Uterus (tissue), 4 donors: ENCODE data around the gene ANKMY2. TPM values are rescaled to one million over a fixed set of nuclear protein-coding genes. Genes with fewer than 3 reads are reported as not detected.

Experiments used
- DNase-seq, 2 donors: peaks; one replicate each; pipeline ENCODE4 v3.0.0-alpha.2; 2019 to 2020
- H3K27ac ChIP-seq, 2 donors: fragments of 200-600 bp; sonication (generic); 1 replicate in 1 of 2; 2 replicates in 1 of 2; pipeline ENCODE4 v1.5.1; 2016 to 2018
- H3K27me3 ChIP-seq, 2 donors: fragments of 200-600 bp; sonication (generic); one replicate each; pipeline ENCODE4 v1.5.1; 2018 to 2019; ENCODE audit warnings: control low read depth in 1 of 2
- H3K36me3 ChIP-seq, 2 donors: fragments of 200-600 bp; sonication (generic); one replicate each; pipeline ENCODE4 v1.5.1; 2019; ENCODE audit warnings: control low read depth in 1 of 2
- H3K4me1 ChIP-seq, 2 donors: fragments of 200-600 bp; sonication (generic); one replicate each; pipeline ENCODE4 v1.5.1; 2018 to 2019; ENCODE audit warnings: control low read depth in 1 of 2
- H3K4me3 ChIP-seq, 2 donors: fragments of 200-600 bp; sonication (generic); 1 replicate in 1 of 2; 2 replicates in 1 of 2; pipeline ENCODE4 v1.5.1; 2018 to 2019; ENCODE audit warnings: mild to moderate bottlenecking in 1 of 2
- H3K9me3 ChIP-seq, 2 donors: fragments of 200-600 bp; sonication (generic); one replicate each; pipeline ENCODE4 v1.5.1; 2019; ENCODE audit warnings: control low read depth in 1 of 2
- CTCF ChIP-seq, 4 experiments: fragments of 200-600 bp in 2 of 4; fragments of 450-650 bp in 2 of 4; sonication (generic) in 2 of 4; IDR thresholded peaks; one replicate each; pipeline ENCODE4 v1.5.1; 2016 to 2019; ENCODE audit warnings: antibody characterized with exemption in 4 of 4, mild to moderate bottlenecking in 2 of 4, moderate library complexity in 1 of 4
- POLR2A ChIP-seq, 2 donors: fragments of 450-650 bp; IDR thresholded peaks; one replicate each; pipeline ENCODE4 v1.6.1; 2016; ENCODE audit warnings: antibody characterized with exemption in 2 of 2, mild to moderate bottlenecking in 1 of 2, moderate library complexity in 1 of 2
- intact Hi-C: fragments of 100-400 bp; cut with DNase I; formaldehyde crosslinking; loops from one replicate; pipeline ENCODE4 v1.15.1; 2023; ENCODE audit warnings: low total_unique reads
- total RNA-seq, 4 donors: library from RNA; depleted of rRNA in 3 of 4; stranded (reverse); fragments of >200 nt in 3 of 4; gene quantifications; one replicate each; pipeline versions ENCODE4 v1.1.0 to v1.2.4, GENCODE V29; 2014 to 2023
- donor health status: DM: yes; HTN: yes; CAD: no.

ANKMY2 gene
- total RNA-seq, 4 donors from 2014 or later: 6.2 to 48.7 (median 17.2) TPM

DNA sequence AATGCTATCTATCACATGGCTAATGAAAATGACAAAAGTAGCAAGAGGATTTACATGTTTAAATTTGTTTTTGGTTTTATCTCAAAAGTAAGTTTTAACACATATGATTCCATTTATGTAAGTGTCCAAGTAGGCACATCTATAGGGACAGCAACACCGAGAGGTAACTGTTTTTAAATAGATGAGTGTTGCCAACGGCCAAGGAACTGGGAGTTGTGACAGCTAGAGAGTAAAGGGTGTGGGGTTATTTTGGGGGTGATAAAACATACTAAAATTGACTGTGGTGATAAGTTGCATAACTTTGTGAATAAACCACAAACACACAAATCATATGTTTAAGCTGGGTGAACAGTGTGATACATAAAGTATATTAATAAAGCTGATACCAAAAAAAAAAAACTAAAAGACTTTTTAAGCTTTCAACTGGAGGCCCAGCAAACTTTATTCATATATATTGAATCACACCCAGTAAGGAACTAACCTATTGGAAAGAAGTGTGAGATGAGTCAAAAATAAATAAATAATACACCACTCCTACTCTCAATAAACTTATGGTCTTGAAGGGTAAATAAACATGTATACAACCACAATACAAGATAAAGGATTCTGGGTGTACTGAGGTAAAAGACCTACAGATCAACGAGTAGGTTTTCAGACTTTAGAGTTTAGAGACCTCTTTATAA lies 85.9 kb downstream of the ANKMY2 start:
- no peak overlapping the region for H3K4me3 ChIP-seq
- no peaks in the 10 kb centered on the region for H3K9me3 ChIP-seq
- H3K4me1 ChIP-seq: no peaks in the 10 kb centered on the region
- no peak overlapping the region for H3K27ac ChIP-seq
- TF ChIP-seq POLR2A (IDR thresholded peaks at IDR 0.05) (no peak), CTCF (IDR thresholded peaks at IDR 0.05) (no peak)
- no peaks in the 10 kb centered on the region for H3K36me3 ChIP-seq
- H3K27me3 ChIP-seq: no peaks in the 10 kb centered on the region
- intact Hi-C loops: no loop called here
- DNase-seq: no peak

DNA sequence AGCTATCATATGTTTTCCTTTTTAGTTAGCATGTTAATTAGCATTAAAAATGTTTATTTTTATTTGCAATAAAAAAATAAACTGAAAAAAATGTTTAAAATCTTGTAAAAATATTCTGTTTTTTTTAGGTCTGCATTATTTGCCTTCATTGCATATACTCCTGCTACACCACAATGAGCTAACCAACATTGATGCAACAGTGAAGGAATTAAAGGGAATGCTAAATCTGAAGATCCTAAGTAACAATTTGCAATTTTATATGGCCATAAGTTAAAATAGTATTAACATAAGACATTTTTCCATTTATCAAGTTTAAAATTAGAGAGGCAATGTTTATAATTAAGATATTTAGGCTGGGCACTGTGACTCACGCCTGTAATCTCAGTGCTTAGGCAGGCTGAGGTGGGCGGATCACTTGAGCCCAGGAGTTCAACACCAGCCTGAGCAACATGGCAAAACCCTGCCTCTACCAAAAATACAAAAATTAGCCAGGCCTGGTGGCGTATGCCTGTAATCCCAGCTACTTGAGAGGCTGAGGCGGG lies 86.7 kb downstream of the ANKMY2 start:
- no peak for TF ChIP-seq POLR2A (IDR thresholded peaks at IDR 0.05)
- no peak for TF ChIP-seq CTCF (IDR thresholded peaks at IDR 0.05)
- Histone ChIP-seq H3K36me3 (no peaks in the 10 kb centered on the region), H3K4me3 (no peak overlapping the region), H3K27ac (no peak overlapping the region), H3K27me3 (no peaks in the 10 kb centered on the region), H3K4me1 (no peaks in the 10 kb centered on the region), H3K9me3 (no peaks in the 10 kb centered on the region)
- DNase-seq: no peak
- intact Hi-C loops: no loop called here

- TF ChIP-seq CTCF (IDR thresholded peaks at IDR 0.05) (no peak), POLR2A (IDR thresholded peaks at IDR 0.05) (no peak)
- no peaks in the 10 kb centered on the region for H3K36me3 ChIP-seq
- intact Hi-C loops: no loop called here
Measured at GRCh38 chr7:16556359-16556758, 89.2 kb downstream of the ANKMY2 start.

GRCh38 chr7:16554518-16555236 lies 90.9 kb downstream of the ANKMY2 start:
- TF ChIP-seq POLR2A (IDR thresholded peaks at IDR 0.05) (no peak), CTCF (IDR thresholded peaks at IDR 0.05) (no peak)
- Histone ChIP-seq H3K4me3 (no peak overlapping the region), H3K9me3 (no peaks in the 10 kb centered on the region), H3K4me1 (no peaks in the 10 kb centered on the region), H3K27ac (no peak overlapping the region), H3K36me3 (no peaks in the 10 kb centered on the region), H3K27me3 (no peaks in the 10 kb centered on the region)
- no peak for DNase-seq
- intact Hi-C loops: no loop called here

More at GRCh38 chr7:16556359-16556758, 89.2 kb downstream of the ANKMY2 start:
- no peak for DNase-seq
- no peaks in the 10 kb centered on the region for H3K9me3 ChIP-seq
- H3K4me3 ChIP-seq: no peak overlapping the region
- H3K27ac ChIP-seq: no peak overlapping the region
- H3K27me3 ChIP-seq: no peaks in the 10 kb centered on the region
- no peaks in the 10 kb centered on the region for H3K4me1 ChIP-seq

DNA sequence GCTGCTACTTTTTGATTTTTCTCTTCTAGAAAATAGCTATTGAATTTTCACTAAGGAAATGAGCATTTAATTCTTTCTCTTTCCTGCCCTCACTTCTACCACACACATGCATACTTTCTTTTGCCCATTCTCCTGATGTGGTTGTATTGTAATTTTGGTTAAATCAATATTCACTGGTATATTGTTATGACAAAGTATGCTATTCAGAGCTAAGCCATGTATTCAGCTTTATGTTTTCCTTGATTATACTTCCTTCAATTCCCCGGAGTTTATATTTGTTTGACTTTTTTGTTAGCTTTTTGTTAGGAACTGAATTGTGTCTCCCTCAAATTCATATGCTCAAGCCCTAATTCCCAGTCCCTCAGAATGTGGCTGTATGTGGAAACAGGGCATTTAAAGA lies 94.9 kb downstream of the ANKMY2 start:
- intact Hi-C loops: no loop called here
- no peaks in the 10 kb centered on the region for H3K36me3 ChIP-seq
- no peak for DNase-seq
- no peak overlapping the region for H3K27ac ChIP-seq
- no peak for TF ChIP-seq CTCF (IDR thresholded peaks at IDR 0.05)
- no peak for TF ChIP-seq POLR2A (IDR thresholded peaks at IDR 0.05)
- no peaks in the 10 kb centered on the region for H3K9me3 ChIP-seq
- H3K27me3 ChIP-seq: no peaks in the 10 kb centered on the region
- H3K4me3 ChIP-seq: no peak overlapping the region
- no peaks in the 10 kb centered on the region for H3K4me1 ChIP-seq
